GM19239 (cell line): ENCODE data around the gene COA5.
A peak's percentile ranks its signal among the peaks of the same experiment; 100 is the strongest.
"Not testable (repeated sequence)": the region's sequence is repeated elsewhere in the genome, so short reads cannot be mapped to it uniquely, and the experiment has no call there.

Source experiments
- DNase-seq: peaks from one replicate; pipeline ENCODE4 v3.0.0; 2011; ENCODE audit warnings: low spot score; ENCODE audit not compliant: insufficient read length
- FAIRE-seq: peaks from 2 replicates; lab custom pipeline; 2011; peaks lifted over from hg19 to GRCh38; lab: Jason Lieb, UNC

Gene COA5

DNA sequence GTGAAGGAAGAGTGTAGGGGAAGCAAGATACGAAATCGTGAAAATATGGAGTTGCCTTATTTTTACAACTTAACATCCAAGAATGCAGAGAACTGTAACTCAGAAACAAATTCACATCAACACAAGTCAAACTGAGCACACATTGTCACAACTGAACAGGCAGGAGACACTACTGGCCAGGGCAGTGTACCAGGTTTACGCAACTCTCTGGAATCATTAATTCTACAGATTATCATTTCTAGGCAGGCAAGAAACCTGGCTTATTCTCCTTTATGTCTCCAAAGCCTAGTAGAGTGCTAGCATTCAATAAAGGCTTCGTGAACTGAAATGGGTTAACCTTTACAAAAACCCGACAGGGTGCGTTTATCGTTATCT lies 584 bp downstream of the COA5 start:
- FAIRE-seq (no peak), DNase-seq (no peak)

DNA sequence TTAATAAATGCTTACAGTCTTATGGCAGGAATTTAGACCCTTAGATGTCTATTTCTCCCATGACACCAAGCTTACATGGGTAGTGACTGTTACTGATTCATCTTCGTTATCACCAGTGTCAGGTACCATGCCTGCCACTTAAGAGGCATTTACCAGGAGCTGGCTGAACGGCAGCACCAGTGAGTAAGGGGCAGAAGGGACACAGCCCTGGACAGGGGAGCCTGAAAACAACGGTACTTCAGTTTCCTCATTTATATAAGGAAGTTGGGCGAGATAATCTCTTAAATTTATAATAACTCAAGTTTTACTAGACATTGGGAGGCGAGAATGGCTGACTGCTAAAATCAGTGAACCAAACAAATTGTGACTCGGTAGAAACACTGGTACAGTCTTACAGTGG lies 1.2 kb downstream of the COA5 start:
- FAIRE-seq: no peak

DNA sequence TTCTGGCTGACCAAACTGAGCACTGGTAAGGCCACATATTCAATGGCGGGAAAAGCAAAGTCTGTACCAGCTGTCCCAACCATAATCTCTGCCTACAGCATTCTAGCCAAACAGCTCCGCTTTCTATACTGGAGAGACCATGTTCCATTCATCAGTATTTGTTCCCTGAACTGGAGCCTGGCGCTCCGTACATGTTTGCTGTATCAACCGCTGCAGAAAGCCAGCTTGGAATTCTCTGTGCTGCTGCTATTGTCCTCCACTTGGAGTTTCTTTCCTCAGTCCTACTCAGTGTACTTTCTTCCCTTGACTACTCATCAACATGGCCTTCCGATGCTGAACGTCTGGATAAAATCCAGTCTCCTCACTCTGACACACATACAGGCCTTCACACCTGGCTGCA lies 1.9 kb downstream of the COA5 start:
- FAIRE-seq (no peak), DNase-seq (no peak)

More for the DNA sequence above, 1.2 kb downstream of the COA5 start:
- no peak for DNase-seq

DNA sequence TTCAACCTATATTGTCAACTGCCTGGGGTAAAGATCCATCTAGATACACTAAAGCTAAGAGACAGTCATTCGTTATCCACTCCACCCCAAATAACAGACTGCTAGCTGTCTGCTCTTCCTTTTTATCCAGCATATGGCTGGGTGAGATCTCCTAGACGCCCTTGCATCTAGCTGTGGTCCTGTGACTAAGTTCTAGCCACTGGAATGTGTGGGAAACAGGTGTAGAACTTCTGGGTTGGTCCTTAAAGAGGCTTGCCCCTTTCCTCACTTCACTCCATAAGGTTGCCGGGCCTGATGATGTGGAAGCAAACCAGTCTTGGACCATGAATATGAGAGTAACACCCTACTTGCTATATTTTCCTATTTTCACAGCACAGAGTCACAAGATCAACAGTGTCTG lies 3.2 kb downstream of the COA5 start:
- no peak for FAIRE-seq
- DNase-seq: no peak

DNA sequence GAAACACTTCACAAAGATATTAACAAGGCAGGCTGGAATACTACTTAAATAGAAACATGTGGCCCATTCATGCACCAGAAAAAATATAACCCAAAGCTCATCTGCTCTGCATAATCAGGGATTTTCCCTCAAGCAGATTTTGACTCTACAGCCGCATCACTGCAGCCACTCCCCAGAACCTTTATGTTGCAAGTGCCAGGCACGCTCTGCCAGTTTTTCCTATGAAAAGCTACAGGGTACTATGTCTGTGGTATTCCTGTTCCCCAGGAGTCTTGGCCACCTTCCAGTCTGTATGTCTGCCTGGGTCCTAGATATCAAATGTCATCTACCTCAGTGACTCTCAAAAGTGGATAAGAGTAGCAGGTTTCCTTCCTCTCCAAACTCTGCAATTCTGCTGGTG lies 3.8 kb downstream of the COA5 start:
- FAIRE-seq: no peak
- DNase-seq: no peak

DNA sequence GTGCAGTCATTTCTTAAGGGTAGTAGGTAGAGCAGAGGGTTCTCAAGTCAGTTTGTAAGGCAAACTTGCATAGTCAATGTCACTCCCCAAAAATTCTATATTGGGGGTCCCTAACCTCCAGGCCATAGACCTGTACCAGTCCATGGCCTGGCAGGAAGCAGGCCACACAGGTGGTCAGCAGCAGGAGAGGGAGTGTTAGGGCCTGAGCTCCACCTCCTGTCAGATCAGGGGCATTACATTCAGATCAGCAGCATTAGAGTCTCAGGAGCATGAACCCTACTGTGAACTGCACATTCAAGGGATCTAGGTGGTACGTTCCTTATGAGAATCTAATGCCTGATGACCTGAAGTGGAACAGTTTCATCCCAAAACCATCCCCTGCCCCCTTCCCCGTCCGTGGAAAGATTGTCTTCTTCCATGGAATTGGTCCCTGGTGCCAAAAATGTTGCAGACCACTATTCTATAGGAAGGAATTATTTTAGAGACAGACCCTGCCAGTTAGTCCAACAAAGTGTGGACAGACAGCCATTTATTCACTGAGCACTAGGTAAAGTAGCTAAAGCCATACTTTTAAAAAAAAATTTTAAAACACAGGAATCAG lies 6.7 kb downstream of the COA5 start:
- FAIRE-seq (peak; percentile 37), DNase-seq (no peak)

DNA sequence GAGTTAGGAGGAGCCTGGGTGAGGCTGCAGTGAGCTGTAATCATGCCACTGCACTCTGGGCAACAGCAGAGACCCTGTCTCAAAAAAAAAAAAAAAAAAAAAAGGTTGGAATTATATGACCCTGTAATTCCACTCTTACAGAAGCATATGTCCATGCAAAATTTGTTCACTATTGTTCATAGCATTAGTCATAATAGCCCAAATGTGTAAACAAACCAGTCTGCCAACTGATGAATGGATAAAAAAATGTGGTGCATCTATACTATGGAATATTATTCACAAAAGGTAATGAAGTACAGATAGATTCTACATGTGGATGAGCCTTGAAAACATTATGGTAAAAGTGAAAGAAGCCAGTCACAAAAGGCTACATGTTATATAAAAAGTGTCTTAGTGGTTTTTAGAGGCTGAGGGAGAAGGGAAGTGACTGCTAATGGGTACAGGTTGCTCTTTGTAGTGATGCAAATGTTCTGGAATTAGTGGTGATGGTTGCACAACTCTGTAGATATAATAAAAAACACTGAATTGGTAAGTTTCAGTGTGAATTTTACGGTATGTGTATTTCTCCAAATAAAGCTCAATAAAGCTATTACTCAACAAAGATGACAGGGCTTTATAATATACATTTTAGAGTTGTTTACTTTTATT lies 9.4 kb downstream of the COA5 start:
- FAIRE-seq (no peak), DNase-seq (no peak)

DNA sequence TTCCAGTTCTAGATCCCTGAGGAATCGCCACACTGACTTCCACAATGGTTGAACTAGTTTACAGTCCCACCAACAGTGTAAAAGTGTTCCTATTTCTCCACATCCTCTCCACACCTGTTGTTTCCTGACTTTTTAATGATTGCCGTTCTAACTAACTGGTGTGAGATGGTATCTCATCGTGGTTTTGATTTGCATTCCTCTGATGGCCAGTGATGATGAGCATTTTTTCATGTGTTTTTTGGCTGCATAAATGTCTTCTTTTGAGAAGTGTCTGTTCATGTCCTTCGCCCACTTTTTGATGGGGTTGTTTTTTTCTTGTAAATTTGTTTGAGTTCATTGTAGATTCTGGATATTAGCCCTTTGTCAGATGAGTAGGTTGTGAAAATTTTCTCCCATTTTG lies 13.6 kb downstream of the COA5 start:
- FAIRE-seq, DNase-seq: not testable (repeated sequence)

DNA sequence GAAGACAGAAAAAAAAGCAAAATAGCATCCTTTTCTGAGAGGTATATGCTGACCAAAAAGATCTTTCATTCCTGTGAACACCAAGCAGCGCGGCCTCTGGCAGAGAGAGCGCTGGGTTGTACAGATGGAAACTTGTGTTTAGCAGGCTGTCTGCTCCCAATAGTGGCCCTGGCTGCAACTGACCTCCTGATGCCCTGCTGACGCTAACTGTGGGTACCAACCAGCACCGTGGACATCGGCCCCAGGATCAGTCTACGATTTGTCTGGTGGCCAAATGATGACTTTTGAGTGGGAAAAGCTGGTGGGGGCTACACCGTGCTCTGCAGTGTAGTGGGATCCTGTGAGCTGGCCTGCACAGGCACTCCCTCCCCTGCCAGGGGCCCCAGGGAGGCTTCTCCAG lies 15.7 kb downstream of the COA5 start:
- FAIRE-seq (no peak), DNase-seq (no peak)

DNA sequence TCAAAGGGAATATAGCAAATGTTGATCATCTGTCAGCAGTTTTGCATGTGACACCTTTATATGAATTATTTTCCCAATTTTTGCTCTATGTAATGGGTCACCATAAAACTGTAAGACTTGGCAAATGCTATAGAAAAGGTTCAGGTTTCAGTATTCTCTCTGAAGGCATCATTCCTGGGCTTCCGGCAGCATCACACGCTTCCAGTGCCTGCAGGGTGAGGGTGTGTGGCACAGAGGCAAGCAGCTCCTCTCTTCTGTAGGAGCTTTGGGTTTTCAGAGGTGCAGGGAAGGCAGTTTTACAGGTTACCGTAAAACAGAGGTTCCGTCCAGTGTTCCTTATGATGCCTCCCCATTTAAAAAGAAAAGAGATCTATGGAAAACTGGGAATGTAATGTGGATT lies 18.8 kb downstream of the COA5 start:
- no peak for DNase-seq
- no peak for FAIRE-seq

DNA sequence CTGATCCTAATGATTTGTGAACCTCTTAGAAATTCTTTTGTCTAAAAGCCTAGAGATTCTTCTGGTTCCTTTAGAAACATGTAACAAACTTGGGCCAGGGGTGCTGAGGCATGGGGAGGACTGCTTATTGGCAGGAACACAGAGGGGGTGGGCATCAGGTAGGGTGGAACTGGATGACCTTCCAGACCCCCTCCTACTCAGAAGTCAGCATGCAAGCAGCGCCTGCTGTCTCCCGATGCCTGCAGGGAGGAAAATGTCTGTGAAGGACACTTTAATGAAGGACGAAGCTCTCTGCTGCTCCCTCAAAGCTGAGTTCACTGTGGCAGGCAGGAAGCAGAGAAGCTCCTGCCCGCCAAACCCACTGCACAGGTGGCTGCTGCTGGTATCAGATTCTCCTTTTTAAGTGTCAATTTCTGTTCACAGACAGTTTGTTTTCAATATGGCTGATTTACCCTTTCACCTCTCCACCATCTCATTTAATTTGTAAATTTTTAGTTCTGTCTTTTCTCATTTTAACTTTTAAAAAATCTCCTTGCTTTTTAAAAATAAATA lies 19.4 kb downstream of the COA5 start:
- FAIRE-seq (no peak), DNase-seq (no peak)

DNA sequence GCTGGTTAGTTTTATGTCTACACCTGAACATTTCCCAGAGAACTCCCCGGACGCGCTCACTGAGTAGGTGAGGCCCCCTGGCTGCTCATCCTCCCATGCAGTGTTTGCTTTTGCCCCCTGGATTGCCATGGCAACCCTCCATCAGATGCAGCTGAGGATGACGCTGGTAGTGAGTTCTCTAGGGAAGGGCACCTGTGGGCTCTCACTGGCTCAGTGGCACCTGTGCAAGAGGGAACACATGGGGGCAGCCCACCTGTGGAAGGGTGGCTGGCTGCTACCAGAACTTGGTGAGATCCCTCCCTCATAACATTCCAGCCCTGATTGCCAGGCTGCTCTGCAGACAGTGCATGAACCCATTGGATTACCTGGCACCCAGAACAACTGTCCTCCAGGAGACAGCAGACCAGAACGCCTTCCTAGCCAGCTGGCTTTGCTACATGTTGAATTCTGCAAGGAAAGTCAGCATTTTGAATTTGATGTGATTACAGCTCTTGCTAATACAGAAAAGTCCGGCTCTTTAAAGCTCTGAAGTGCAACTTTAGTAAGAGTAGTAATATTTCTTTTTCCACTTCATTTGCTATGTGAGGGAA lies 21.7 kb downstream of the COA5 start:
- DNase-seq: no peak
- FAIRE-seq: no peak

DNA sequence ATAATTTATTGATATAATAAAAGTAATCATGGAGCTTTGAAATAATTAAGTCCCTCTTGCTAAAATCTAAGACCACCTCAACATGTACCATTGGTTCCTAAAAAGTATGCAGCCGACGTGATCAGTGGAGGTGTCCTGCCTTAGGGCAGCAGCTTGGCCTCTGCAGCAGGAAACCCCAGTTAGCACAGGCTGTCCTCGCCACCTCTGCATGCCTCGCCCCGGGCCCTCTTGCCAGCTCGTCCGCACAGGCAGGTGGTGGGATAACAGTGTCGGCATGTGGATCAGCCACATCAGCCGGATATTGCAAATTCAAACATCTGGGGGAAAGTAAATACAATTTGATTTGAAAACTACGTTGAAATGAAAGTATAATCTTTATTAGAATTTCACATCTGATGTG lies 22.9 kb downstream of the COA5 start:
- DNase-seq (no peak), FAIRE-seq (no peak)

DNA sequence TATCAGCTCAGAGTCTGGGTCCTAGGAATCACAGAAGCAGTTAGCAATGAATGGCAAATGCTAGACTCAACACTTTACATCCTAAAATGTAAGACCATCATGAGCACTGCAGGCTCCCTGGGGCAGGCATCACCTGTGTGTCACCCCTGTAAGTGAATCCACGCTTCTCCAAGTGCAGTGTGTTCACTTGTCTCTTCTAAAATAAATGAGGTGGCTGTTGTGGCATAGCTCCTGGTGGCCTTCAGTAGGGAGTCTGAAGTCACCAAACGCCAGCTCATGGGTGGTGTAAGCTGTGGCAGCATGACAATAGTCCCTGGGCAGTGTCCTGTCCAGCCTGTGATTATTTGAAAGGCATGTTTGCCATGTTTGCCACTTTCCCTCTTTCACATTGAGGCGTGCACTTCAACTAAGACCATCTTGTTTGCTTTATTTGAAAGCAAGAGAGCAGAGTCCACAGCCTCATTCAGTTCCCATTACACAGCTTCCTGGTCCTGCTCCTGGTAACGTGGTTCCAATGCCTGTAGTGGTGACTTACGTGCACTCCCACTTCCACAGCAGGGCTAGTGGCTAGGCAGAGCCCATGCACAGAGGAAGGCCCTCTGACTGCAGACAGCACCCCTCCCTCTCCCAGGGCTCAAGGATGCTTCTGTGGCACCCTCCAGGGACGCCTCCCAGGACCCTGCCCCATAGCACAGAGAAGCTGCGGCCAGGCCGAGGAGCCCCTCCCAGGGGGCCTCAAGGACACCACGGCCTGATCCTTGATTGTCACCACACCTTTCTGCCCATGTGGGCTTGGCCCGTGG lies 24.3 kb downstream of the COA5 start:
- FAIRE-seq: no peak
- DNase-seq: no peak

DNA sequence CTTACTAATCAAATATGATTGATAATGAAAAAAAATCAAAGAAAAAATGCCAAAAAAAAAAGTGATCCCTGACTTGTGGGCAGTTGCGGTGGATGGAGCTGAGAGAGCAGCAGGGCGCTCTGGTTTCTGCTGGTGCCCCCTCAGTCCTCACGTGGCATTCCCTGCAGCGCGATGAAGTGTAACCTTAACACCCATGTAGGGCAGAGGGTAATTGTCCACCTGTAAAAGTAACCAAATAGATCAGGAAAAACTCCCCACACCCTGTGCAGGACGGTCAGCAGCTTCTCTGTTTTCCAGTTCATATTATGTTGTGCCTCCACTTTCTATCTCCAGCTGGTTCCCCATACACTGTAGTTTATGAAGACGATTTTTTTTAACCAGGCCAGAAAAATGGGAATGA lies 25.0 kb downstream of the COA5 start:
- DNase-seq: no peak

DNA sequence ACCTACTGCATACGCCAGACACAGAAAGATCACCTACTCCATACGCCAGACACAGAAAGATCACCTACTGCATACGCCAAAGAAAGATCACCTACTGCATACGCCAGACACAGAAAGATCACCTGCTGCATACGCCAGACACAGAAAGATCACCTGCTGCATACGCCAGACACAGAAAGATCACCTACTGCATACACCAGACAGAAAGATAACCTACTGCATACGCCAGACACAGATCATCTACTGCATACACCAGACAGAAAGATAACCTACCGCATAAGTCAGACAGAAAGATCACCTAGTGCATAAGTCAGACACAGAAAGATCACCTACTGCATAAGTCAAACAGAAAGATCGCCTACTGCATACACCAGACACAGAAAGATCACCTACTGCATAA lies 25.8 kb downstream of the COA5 start:
- FAIRE-seq (no peak), DNase-seq (no peak)

More for the DNA sequence above, 25.0 kb downstream of the COA5 start:
- no peak for FAIRE-seq

DNA sequence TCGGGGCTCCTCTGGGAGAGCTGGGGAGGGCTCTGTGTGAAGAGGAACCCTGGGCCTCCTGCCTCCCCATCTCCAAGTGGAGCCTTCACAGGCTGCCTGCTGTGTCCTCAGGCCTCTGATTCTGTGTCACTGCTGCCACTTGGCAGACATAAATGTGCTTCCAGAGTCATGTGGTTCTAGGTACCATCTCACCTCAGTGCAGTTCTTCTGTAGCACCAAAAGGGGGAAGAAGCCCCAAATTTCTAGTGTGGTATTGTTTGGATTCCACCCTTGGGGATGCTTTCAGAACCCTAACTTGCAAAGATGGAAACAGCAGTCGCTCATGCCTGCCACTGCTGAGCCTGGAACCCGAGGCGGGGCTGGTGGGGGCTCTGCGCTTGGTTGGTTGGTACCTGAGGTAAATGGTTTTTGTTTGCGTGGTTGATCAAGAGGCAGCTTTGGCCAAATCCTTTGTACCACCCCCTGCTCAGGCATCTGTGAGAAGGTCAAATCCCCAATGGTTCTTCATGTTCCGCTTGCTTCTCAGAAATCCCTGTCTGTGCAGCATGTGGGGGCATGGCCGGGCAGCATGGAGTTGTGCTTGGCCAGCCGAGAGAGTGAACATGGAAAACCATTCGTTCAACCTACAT lies 27.5 kb downstream of the COA5 start:
- FAIRE-seq: no peak
- no peak for DNase-seq

DNA sequence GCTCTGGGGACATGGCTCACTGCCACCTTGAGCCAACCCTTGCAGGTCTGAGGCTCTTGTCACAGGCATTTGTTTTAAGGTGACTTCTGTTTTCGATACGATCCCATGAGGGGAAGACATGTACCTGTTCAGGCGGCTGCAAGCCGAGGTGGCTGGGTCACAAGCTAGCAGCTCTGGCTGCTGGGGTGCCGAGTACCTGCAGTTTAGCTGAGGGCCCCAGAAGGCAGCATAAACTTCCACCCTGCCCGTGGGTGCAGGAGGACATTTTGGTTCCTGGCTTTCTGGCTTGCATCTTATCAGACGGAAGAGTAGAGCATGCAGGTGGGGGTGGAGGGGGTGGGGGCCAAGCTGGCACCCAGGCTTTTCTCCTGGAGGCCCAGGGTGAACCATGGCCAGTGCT lies 28.4 kb downstream of the COA5 start:
- FAIRE-seq: no peak

DNA sequence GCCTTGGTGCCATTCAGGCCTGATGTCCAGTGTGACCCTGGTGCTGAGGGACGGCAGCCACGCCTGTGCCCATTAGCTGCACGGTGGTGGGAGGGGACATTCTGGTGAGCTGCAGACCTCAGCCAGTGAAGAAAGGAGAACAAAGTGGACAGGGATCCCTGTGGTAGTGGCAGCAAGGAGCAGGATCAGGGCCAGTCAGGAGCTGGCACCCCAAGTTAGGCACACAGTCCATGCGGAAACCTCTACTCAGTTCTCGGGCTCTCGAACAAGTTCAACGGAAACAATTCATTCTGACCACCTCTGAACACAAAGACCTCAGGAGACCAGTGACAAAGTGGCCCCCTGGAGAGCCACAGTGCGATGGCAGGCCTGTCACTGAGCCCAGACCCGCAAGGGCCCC lies 30.1 kb downstream of the COA5 start:
- no peak for DNase-seq
- FAIRE-seq: no peak

More for the DNA sequence above, 28.4 kb downstream of the COA5 start:
- DNase-seq: no peak

DNA sequence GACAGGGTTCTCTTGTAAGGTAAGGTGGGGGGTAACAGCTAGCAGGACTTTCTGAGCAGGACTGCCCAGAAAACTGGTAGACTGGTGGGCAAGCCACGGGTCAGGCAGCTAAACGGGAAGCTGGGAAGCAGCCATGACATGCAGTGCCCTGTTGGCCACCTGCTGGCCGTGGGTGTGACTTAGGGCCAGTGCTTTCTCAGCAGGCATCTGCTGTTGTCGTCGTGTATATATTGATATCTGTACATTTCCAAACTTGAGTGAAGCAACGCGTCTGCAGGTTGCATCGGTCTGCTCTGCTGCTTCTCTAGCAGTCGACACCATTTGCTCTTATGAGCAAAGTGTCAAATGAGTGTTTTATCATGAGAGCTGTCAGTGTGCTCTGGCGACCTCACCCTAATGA lies 31.0 kb downstream of the COA5 start:
- DNase-seq (no peak), FAIRE-seq (no peak)
